Activated T-cell treated with anti-CD3 and anti-CD28 coated beads for 48 hours (primary cell): ENCODE measurements around the gene ACOT13.
"Not testable (repeated sequence)": the region's sequence is repeated elsewhere in the genome, so short reads cannot be mapped to it uniquely, and the experiment has no call there.

Experiments used
- DNase-seq: peaks from one replicate; pipeline ENCODE4 v3.0.0-alpha.2; 2020; ENCODE audit warnings: low read depth

ACOT13 gene

DNA sequence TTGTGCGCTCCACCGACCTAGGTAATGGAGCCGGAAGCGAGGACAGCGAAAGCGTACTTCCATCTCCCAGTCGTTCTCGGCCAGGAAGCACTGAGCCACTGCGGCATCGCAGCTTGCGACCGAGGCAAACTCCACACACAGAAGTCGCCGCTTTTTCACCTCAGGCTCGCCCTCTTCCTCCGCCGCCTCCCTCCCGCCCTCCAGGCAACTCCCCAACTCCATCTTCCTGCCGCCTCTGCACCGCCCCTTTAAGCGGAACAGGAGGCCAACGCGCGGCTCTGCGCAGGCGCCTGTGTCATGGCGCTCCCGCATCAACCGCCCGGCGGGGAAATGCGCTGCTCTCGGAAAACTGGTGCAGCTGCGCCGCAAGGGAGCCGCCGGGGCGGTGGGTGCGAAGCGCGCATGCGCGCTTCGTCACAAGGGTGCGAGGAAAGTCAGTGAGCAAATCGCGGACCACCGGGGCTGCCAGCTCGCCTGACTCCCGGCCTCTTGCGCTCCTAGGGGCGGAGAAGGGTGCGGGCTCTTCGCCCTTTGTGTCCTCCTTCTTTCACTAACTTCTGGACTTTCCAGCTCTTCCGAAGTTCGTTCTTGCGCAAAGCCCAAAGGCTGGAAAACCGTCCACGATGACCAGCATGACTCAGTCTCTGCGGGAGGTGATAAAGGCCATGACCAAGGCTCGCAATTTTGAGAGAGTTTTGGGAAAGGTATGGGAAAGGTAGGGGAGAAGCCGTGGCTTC lies at the start of gene ACOT13, which contains the start of gene TDP2:
Gene ACOT13, plus strand, starts transcription at position 437 of the 737 bp plus-strand sequence. Its CDS starts 187 bp downstream, at position 624.
Gene TDP2, minus strand, starts transcription at position 259 of the 737 bp plus-strand sequence. Its CDS starts 37 bp downstream, at position 222.
- DNase-seq: peak; percentile 96

- no peak for DNase-seq
Observed at GRCh38 chr6:24619661-24620060, 47.2 kb upstream of the ACOT13 start.

- DNase-seq: no peak
Observed at GRCh38 chr6:24620637-24621036, 46.2 kb upstream of the ACOT13 start.

- DNase-seq: no peak
Observed at GRCh38 chr6:24621626-24622289, 45.1 kb upstream of the ACOT13 start.

DNA sequence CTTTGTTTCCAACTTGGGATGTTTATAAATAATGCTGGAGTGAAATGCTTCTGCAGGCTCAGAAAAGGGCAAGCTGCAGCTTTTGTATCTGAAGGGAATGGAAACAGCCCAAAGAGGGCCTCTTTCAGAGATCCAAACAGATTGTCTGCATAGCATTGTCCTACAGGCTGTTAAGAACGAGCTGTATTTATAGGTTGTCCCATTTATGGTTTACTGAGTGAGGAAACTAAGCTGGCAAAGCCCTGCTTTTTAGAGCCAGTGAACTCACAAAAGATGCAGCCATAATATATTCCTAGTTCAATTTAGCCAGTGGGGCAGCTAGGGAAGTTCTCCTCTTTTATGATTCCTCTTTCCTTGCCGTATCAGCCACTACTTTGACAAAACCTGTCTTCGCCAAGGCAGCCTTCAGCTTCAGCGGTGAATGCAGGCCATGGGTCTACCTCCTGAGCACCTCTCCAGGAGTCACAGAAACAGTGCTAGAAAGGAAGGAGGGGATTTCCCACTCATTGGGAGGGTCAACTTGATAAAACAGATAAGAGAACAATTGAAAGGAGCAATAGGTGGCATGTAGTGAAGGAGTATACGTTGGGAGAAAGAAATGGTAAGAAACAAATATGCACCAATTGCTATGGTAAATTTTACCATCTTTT lies 35.9 kb upstream of the ACOT13 start:
- DNase-seq: no peak

- no peak for DNase-seq
Observed at GRCh38 chr6:24631671-24632070, 35.2 kb upstream of the ACOT13 start.

GRCh38 chr6:24632573-24632972 lies 34.3 kb upstream of the ACOT13 start:
- DNase-seq: no peak

- no peak for DNase-seq
Observed at GRCh38 chr6:24636681-24637080, 30.2 kb upstream of the ACOT13 start.

GRCh38 chr6:24640166-24640565 lies 26.7 kb upstream of the ACOT13 start:
- no peak for DNase-seq

DNA sequence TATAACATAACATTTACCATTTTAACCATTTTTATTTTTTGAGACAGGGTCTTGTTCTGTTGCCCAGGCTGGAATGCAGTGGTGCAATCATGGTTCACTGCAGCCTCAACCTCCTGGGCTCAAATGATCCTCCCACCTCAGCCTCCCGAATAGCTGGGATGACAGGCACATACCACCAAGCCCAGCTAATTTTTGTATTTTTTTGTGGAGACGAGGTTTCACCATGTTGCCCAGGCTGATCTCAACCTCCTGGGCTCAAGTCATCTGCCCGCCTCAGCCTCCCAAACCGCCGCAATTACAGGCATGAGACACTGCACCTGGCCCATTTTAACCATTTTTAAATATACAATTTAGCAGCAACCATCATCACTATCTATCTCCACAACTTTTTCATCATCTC lies 26.2 kb upstream of the ACOT13 start:
- DNase-seq: not testable (repeated sequence)

GRCh38 chr6:24642061-24642460 lies 24.8 kb upstream of the ACOT13 start:
- no peak for DNase-seq

- DNase-seq: no peak
Observed at GRCh38 chr6:24643920-24644319, 23.0 kb upstream of the ACOT13 start.

DNA sequence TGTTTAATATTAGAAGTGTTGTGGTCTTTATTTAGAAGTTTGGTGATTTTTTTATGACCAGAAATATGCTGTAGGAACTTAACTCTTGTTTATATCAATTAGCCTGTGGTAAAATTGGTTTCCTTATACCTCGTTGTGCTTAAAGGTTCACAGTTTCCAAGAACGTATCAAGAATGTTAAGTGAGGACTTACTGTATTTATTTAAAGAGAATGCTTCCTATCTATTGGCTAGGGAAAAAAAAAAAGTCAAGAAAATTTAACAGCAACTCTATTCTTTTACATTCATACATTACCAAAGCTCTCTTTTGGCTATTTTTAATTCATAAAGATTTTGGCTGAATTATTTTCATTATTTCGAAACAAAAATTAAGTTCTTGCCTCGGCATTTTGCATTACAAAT lies 22.5 kb upstream of the ACOT13 start:
- no peak for DNase-seq

DNA sequence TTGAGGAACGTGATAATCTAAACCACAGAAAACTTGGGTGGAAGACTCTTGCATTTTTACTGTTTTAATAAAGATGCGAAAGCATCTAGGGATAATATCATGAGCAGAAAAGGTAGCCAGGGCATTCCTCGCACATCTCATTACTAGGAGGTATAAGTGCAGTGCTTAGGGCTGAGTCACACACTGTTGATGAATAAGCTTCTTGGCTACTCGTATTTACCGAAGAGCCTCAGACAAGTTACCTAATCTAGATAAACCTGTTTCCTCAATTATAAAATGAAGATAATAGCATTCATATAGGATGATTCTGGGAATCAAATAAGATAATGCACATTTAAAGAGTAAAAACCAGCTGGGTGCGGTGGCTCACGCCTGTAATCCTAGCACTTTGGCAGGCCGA lies 20.1 kb upstream of the ACOT13 start:
- DNase-seq: no peak

DNA sequence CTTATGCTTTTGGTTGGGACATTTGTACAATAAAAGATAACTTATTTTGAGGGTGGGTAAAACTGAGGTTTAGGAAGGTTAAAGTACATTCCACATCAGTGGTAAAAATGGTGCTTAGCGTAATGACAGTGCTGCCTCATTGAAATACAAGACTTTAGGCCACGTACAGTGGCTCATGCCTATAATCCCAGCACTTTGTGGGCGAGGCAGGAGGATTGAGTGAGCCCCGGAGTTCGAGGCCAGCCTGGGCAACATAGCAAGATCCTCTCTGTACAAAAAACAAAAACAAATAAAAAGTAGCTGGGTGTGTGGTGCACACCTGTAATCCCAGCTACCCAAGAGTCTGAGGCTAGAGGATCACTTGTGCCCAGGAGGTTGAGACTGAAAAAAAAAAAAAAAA lies 18.6 kb upstream of the ACOT13 start:
- DNase-seq: no peak

DNA sequence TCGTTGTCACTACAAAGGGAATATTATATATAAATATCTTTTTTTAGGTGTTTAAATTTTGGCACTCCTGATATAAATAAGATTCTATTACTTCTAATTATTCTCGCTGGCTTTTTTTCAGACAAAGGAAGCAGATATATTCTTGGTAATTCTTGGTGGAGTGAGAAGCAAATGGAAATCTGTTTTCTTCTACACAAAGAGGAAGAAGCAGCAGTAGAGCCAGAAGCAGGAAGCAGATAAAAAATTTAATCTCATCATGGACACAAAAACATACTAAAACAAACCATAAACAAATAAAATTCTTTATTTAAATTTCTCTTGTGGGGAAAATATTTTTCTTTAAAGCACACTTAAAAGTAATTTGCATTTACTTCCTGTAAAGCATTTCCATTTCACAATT lies 17.2 kb upstream of the ACOT13 start:
- no peak for DNase-seq

- DNase-seq: no peak
Observed at GRCh38 chr6:24650365-24650764, 16.5 kb upstream of the ACOT13 start.

GRCh38 chr6:24655215-24655614 lies 11.7 kb upstream of the ACOT13 start:
- DNase-seq: no peak

- no peak for DNase-seq
Observed at GRCh38 chr6:24658573-24659560, 8.0 kb upstream of the ACOT13 start.

DNA sequence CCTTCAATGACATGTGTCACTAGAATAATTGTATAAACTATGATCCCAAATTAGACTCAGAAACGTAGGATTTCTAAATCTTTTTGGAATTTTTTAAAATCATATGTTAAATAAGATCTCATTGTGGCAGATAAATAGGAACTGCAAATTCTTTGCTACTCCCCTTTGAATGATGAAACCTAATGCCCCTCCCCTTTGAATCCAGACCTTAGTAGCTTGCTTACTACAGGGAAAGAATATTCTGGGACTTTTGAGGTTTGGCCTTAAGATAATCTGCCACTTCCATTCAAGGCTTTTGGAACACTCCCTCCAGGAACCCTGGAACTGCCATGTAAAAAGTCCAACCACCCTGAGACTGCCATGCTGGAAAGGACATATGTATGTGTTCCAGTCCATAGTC lies 7.3 kb upstream of the ACOT13 start:
- DNase-seq: no peak

- DNase-seq: no peak
Observed at GRCh38 chr6:24660105-24660504, 6.8 kb upstream of the ACOT13 start.

DNA sequence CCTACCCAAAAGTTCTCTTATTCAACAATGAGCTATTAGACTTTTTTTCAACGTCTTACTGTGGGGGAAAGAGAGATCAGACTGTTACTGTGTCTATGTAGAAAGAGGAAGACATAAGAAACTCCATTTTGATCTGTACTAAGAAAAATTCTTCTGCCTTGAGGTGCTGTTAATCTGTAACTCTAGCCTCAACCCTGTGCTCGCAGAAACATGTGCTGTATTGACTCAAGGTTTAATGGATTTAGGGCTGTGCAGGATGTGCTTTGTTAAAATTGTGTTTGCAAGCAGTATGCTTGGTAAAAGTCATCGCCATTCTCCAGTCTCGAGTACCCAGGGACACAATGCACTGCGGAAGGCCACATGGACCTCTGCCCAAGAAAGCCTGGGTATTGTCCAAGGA lies 5.1 kb upstream of the ACOT13 start:
- not testable (repeated sequence) for DNase-seq
